Measurements from ENCODE around the gene P3H4.

DNA sequence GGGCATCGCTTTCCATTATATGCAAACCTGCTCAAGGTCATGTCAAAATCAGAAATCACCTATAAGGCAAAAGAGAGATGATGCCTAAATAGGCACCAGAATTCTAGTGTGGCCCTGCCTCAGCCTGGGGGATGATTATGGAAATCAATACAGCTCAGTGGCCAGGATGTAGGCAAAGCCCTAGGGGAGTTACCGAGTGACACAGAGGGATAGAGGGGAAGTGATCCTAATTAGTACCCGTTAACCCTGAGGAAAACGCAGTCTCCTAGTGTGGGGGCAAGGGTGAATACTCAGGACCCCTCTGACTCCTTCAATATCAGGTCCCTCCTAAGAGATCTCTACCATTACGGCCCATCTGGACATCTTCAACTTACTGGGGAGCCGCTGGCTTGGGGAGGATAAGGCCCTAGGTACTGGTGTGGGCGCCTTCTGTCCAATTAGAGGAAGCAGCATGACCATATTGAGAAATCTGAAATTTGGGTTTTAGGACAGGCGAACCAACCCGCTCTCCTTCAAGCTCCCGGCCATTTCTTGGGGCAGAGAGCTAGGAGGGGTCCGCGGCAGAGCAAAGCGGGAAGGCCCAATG, 23.6 kb upstream of the P3H4 start:
- TF ChIP-seq, protein P1, sequence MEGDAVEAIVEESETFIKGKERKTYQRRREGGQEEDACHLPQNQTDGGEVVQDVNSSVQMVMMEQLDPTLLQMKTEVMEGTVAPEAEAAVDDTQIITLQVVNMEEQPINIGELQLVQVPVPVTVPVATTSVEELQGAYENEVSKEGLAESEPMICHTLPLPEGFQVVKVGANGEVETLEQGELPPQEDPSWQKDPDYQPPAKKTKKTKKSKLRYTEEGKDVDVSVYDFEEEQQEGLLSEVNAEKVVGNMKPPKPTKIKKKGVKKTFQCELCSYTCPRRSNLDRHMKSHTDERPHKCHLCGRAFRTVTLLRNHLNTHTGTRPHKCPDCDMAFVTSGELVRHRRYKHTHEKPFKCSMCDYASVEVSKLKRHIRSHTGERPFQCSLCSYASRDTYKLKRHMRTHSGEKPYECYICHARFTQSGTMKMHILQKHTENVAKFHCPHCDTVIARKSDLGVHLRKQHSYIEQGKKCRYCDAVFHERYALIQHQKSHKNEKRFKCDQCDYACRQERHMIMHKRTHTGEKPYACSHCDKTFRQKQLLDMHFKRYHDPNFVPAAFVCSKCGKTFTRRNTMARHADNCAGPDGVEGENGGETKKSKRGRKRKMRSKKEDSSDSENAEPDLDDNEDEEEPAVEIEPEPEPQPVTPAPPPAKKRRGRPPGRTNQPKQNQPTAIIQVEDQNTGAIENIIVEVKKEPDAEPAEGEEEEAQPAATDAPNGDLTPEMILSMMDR (IDR thresholded peaks at IDR 0.05) = no peak
- TF ChIP-seq, protein P2, sequence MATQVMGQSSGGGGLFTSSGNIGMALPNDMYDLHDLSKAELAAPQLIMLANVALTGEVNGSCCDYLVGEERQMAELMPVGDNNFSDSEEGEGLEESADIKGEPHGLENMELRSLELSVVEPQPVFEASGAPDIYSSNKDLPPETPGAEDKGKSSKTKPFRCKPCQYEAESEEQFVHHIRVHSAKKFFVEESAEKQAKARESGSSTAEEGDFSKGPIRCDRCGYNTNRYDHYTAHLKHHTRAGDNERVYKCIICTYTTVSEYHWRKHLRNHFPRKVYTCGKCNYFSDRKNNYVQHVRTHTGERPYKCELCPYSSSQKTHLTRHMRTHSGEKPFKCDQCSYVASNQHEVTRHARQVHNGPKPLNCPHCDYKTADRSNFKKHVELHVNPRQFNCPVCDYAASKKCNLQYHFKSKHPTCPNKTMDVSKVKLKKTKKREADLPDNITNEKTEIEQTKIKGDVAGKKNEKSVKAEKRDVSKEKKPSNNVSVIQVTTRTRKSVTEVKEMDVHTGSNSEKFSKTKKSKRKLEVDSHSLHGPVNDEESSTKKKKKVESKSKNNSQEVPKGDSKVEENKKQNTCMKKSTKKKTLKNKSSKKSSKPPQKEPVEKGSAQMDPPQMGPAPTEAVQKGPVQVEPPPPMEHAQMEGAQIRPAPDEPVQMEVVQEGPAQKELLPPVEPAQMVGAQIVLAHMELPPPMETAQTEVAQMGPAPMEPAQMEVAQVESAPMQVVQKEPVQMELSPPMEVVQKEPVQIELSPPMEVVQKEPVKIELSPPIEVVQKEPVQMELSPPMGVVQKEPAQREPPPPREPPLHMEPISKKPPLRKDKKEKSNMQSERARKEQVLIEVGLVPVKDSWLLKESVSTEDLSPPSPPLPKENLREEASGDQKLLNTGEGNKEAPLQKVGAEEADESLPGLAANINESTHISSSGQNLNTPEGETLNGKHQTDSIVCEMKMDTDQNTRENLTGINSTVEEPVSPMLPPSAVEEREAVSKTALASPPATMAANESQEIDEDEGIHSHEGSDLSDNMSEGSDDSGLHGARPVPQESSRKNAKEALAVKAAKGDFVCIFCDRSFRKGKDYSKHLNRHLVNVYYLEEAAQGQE (IDR thresholded peaks at IDR 0.05; ENCODE audit: insufficient read depth in 1 of 2, low read depth in 2 of 2, low read length in 1 of 2) = no peak
- TF ChIP-seq POLR2AphosphoS5 (IDR thresholded peaks at IDR 0.05; ENCODE audit: low read depth, low read length) = no peak
